Neural progenitor cell (in vitro differentiated cells): ENCODE data around the gene ZBED2. TPM values are rescaled to one million over a fixed set of nuclear protein-coding genes. Genes with fewer than 3 reads are reported as not detected.

Source experiments
- DNase-seq: peaks from one replicate; pipeline ENCODE4 v3.0.0-alpha.2; 2016; ENCODE audit warnings: low spot score
- H2AFZ ChIP-seq: fragments of 200-600 bp; sonication (generic); replicated peaks from 2 replicates; pipeline ENCODE4 v1.6.1; 2016; ENCODE audit warnings: antibody characterized with exemption
- H3F3A ChIP-seq: fragments of 200-600 bp; sonication (generic); 2 replicates; pipeline ENCODE4 v1.6.1; 2016; ENCODE audit warnings: antibody characterized with exemption, low read depth
- H3K27ac ChIP-seq: fragments of 200-600 bp; sonication (generic); 2 replicates; pipeline ENCODE4 v1.5.1; 2016; ENCODE audit warnings: mild to moderate bottlenecking
- H3K27me3 ChIP-seq: fragments of 200-600 bp; sonication (generic); 2 replicates; pipeline ENCODE4 v1.6.1; 2016; ENCODE audit warnings: mild to moderate bottlenecking, moderate library complexity
- H3K36me3 ChIP-seq: fragments of 200-600 bp; sonication (generic); 2 replicates; pipeline ENCODE4 v1.5.1; 2016
- H3K4me1 ChIP-seq: fragments of 200-600 bp; sonication (generic); 2 replicates; pipeline ENCODE4 v1.6.1; 2016; ENCODE audit warnings: mixed run types
- H3K4me2 ChIP-seq: fragments of 200-600 bp; sonication (generic); 2 replicates; pipeline ENCODE4 v1.6.1; 2016
- H3K4me3 ChIP-seq: fragments of 200-600 bp; sonication (generic); 2 replicates; pipeline ENCODE4 v1.5.1; 2016
- H3K79me2 ChIP-seq: fragments of 200-600 bp; sonication (generic); 2 replicates; pipeline ENCODE4 v1.6.1; 2016; ENCODE audit warnings: low read depth
- H3K9ac ChIP-seq: fragments of 200-600 bp; sonication (generic); 2 replicates; pipeline ENCODE4 v1.6.1; 2016
- H3K9me3 ChIP-seq: fragments of 200-600 bp; sonication (generic); 2 replicates; pipeline ENCODE4 v1.5.1; 2016; ENCODE audit warnings: low read depth
- H4K20me1 ChIP-seq: fragments of 200-600 bp; sonication (generic); 2 replicates; pipeline ENCODE4 v1.6.1; 2016; ENCODE audit warnings: low read depth
- H3K27ac Mint-ChIP-seq: 3 replicates; pipeline ENCODE4 v1.8.0; 2021; ENCODE audit warnings: mixed read lengths
- H3K27me3 Mint-ChIP-seq: 2 replicates; pipeline ENCODE4 v1.8.0; 2022; ENCODE audit warnings: low read depth, mild to moderate bottlenecking, inconsistent platforms, moderate library complexity, mixed read lengths; ENCODE audit not compliant: insufficient read depth
- H3K36me3 Mint-ChIP-seq: 3 replicates; pipeline ENCODE4 v1.8.0; 2021; ENCODE audit warnings: mixed read lengths
- H3K4me1 Mint-ChIP-seq: 3 replicates; pipeline ENCODE4 v1.8.0; 2021; ENCODE audit warnings: mixed read lengths
- H3K4me3 Mint-ChIP-seq: 3 replicates; pipeline ENCODE4 v1.8.0; 2021; ENCODE audit warnings: mild to moderate bottlenecking, moderate library complexity, mixed read lengths
- H3K9me3 Mint-ChIP-seq: 3 replicates; pipeline ENCODE4 v1.8.0; 2020; ENCODE audit warnings: mixed read lengths
- CTCF ChIP-seq: fragments of 200-600 bp; sonication (generic); IDR thresholded peaks from 2 replicates; pipeline ENCODE4 v1.5.1; 2017; ENCODE audit warnings: antibody characterized with exemption, mild to moderate bottlenecking
- EZH2 ChIP-seq: fragments of 200-600 bp; sonication (generic); IDR thresholded peaks from 2 replicates; pipeline ENCODE4 v1.6.1; 2017; ENCODE audit warnings: antibody characterized with exemption, mild to moderate bottlenecking, moderate library complexity
- EZH2phosphoT487 ChIP-seq: fragments of 200-600 bp; sonication (generic); IDR thresholded peaks from 2 replicates; pipeline ENCODE4 v1.6.1; 2017; ENCODE audit warnings: antibody characterized with exemption
- total RNA-seq: library from RNA; depleted of rRNA; stranded (reverse); fragments of >200 nt; gene quantifications from 2 replicates; pipeline ENCODE4 v1.2.3, GENCODE V29; 2015; ENCODE audit warnings: low replicate concordance

Gene ZBED2
- total RNA-seq, 1 donor from 2014 or later = not detected

GRCh38 chr3:111604119-111604518 is 9.0 kb upstream of the ZBED2 start:
- H3K4me1 ChIP-seq = no peaks in the 10 kb centered on the region
- H3K9ac ChIP-seq = no peak overlapping the region
- no peak overlapping the region for H3K27ac Mint-ChIP-seq
- H3K4me3 Mint-ChIP-seq = no peak overlapping the region
- H3K4me2 ChIP-seq = no peak overlapping the region
- no peak overlapping the region for H3K27ac ChIP-seq
- no peaks in the 10 kb centered on the region for H4K20me1 ChIP-seq
- TF ChIP-seq EZH2phosphoT487 (no peak), EZH2 (no peak), CTCF (no peak)
- no peaks in the 10 kb centered on the region for H3K27me3 Mint-ChIP-seq
- no peaks in the 10 kb centered on the region for H3K9me3 Mint-ChIP-seq
- no peaks in the 10 kb centered on the region for H3K4me1 Mint-ChIP-seq
- DNase-seq = no peak
- no peak overlapping the region for H3K4me3 ChIP-seq
- H3K79me2 ChIP-seq = no peaks in the 10 kb centered on the region
- no peaks in the 10 kb centered on the region for H3K9me3 ChIP-seq
- H2AFZ ChIP-seq = no peak overlapping the region
- H3K36me3 Mint-ChIP-seq = no peaks in the 10 kb centered on the region
- no peaks in the 10 kb centered on the region for H3K36me3 ChIP-seq
- H3K27me3 ChIP-seq = no peaks in the 10 kb centered on the region
- H3F3A ChIP-seq = no peaks in the 10 kb centered on the region

GRCh38 chr3:111603679-111604078 is 8.5 kb upstream of the ZBED2 start:
- H3K9me3 Mint-ChIP-seq = no peaks in the 10 kb centered on the region

GRCh38 chr3:111601810-111602209 is 6.7 kb upstream of the ZBED2 start:
- no peak overlapping the region for H3K4me3 Mint-ChIP-seq
- no peak overlapping the region for H3K27ac ChIP-seq
- H3F3A ChIP-seq = no peaks in the 10 kb centered on the region
- H3K79me2 ChIP-seq = no peaks in the 10 kb centered on the region
- H3K4me2 ChIP-seq = no peak overlapping the region
- H3K27me3 ChIP-seq = no peaks in the 10 kb centered on the region
- H3K36me3 Mint-ChIP-seq = no peaks in the 10 kb centered on the region
- H4K20me1 ChIP-seq = no peaks in the 10 kb centered on the region
- H3K9ac ChIP-seq = no peak overlapping the region
- TF ChIP-seq CTCF = no peak
- no peak for TF ChIP-seq EZH2phosphoT487
- no peak for TF ChIP-seq EZH2
- H3K27ac Mint-ChIP-seq = no peak overlapping the region
- no peak overlapping the region for H3K4me3 ChIP-seq
- H3K4me1 ChIP-seq = no peaks in the 10 kb centered on the region
- H3K27me3 Mint-ChIP-seq = no peaks in the 10 kb centered on the region
- DNase-seq = no peak
- H3K9me3 ChIP-seq = no peaks in the 10 kb centered on the region
- no peaks in the 10 kb centered on the region for H3K4me1 Mint-ChIP-seq
- no peak overlapping the region for H2AFZ ChIP-seq
- H3K9me3 Mint-ChIP-seq = no peaks in the 10 kb centered on the region
- H3K36me3 ChIP-seq = no peaks in the 10 kb centered on the region

More at GRCh38 chr3:111603679-111604078, 8.5 kb upstream of the ZBED2 start:
- H3K9me3 ChIP-seq = no peaks in the 10 kb centered on the region
- Mint-ChIP-seq H3K4me1 (no peaks in the 10 kb centered on the region), H3K4me3 (no peak overlapping the region), H3K27me3 (no peaks in the 10 kb centered on the region), H3K27ac (no peak overlapping the region), H3K36me3 (no peaks in the 10 kb centered on the region)
- no peak for TF ChIP-seq CTCF
- H3K4me3 ChIP-seq = no peak overlapping the region
- H3K9ac ChIP-seq = no peak overlapping the region
- H3K27ac ChIP-seq = no peak overlapping the region
- no peak overlapping the region for H3K4me2 ChIP-seq
- no peaks in the 10 kb centered on the region for H3K27me3 ChIP-seq
- no peak overlapping the region for H2AFZ ChIP-seq
- no peaks in the 10 kb centered on the region for H3K36me3 ChIP-seq
- no peaks in the 10 kb centered on the region for H3K4me1 ChIP-seq
- no peak for DNase-seq
- H3K79me2 ChIP-seq = no peaks in the 10 kb centered on the region
- H4K20me1 ChIP-seq = no peaks in the 10 kb centered on the region
- H3F3A ChIP-seq = no peaks in the 10 kb centered on the region

GRCh38 chr3:111598552-111598951 is 3.4 kb upstream of the ZBED2 start:
- Mint-ChIP-seq H3K27ac (no peak overlapping the region), H3K9me3 (no peaks in the 10 kb centered on the region), H3K4me1 (no peaks in the 10 kb centered on the region), H3K27me3 (peaks cover 1% of the 10 kb centered on the region), H3K36me3 (no peaks in the 10 kb centered on the region), H3K4me3 (no peak overlapping the region)
- no peaks in the 10 kb centered on the region for H3K79me2 ChIP-seq
- H3K4me3 ChIP-seq = no peak overlapping the region
- no peaks in the 10 kb centered on the region for H3F3A ChIP-seq
- no peaks in the 10 kb centered on the region for H3K36me3 ChIP-seq
- no peaks in the 10 kb centered on the region for H3K9me3 ChIP-seq
- no peak overlapping the region for H3K9ac ChIP-seq
- TF ChIP-seq EZH2 (no peak), CTCF (no peak), EZH2phosphoT487 (no peak)
- no peak overlapping the region for H3K27ac ChIP-seq
- no peak for DNase-seq
- H3K27me3 ChIP-seq = no peaks in the 10 kb centered on the region
- no peak overlapping the region for H3K4me2 ChIP-seq
- no peak overlapping the region for H2AFZ ChIP-seq
- no peaks in the 10 kb centered on the region for H4K20me1 ChIP-seq
- no peaks in the 10 kb centered on the region for H3K4me1 ChIP-seq
